Endothelial cell of umbilical vein (primary cell): ENCODE data around the gene CYP4F22. TPM values are rescaled to one million over a fixed set of nuclear protein-coding genes. Genes with fewer than 3 reads are reported as not detected.

Experiments
- BruUV-seq: library from RNA; stranded (reverse); fragments of 400-500 nt; replicated peaks from 2 replicates; lab custom pipeline; 2021; lab: Mats Ljungman, UMichigan
- CTCF ChIA-PET: fragments of 300-600, 350-600 bp; sonication (Branson Sonifier 250); formaldehyde crosslinking; loops from one replicate; lab custom pipeline; 2021; ENCODE audit warnings: antibody characterized with exemption, inconsistent platforms; lab: Charles Lee
- POLR2A ChIA-PET: fragments of 300-600, 350-600 bp; sonication (Branson Sonifier 250); formaldehyde crosslinking; loops from one replicate; lab custom pipeline; 2021; ENCODE audit warnings: antibody characterized with exemption, inconsistent platforms; lab: Charles Lee
- DNase-seq: peaks from one replicate; pipeline ENCODE4 v3.0.0-alpha.2; 2011; ENCODE audit warnings: low read depth, low spot score
- FAIRE-seq: peaks from 2 replicates; lab custom pipeline; 2011; peaks lifted over from hg19 to GRCh38; lab: Jason Lieb, UNC
- H2AFZ ChIP-seq: 2 replicates; pipeline ENCODE4 v1.6.0; 2012; ENCODE audit warnings: low read depth, low read length, control low read depth, inconsistent platforms
- H3K27ac ChIP-seq: 2 replicates; pipeline ENCODE4 v1.5.1; 2011; ENCODE audit warnings: low read depth, mild to moderate bottlenecking, control low read depth, low read length, moderate library complexity; ENCODE audit not compliant: insufficient read depth
- H3K27me3 ChIP-seq, 2 experiments: 2 replicates each; pipeline versions ENCODE4 v1.6.0 to v1.6.1; 2011; ENCODE audit warnings: low read length in 2 of 2, mixed read lengths in 1 of 2; ENCODE audit not compliant: control insufficient read depth in 2 of 2, insufficient read depth in 2 of 2
- H3K36me3 ChIP-seq, 2 experiments: 2 replicates in 1 of 2; 3 replicates in 1 of 2; pipeline ENCODE4 v1.5.1; 2011; ENCODE audit warnings: low read length in 2 of 2, mild to moderate bottlenecking in 1 of 2, moderate library complexity in 1 of 2; ENCODE audit not compliant: control insufficient read depth in 2 of 2, insufficient read depth in 2 of 2; ENCODE audit errors: extremely low read depth in 1 of 2
- H3K4me1 ChIP-seq: 3 replicates; pipeline ENCODE4 v1.5.1; 2011; ENCODE audit warnings: mild to moderate bottlenecking, low read length; ENCODE audit not compliant: control insufficient read depth, insufficient read depth; ENCODE audit errors: extremely low read depth
- H3K4me2 ChIP-seq: 2 replicates; pipeline ENCODE4 v1.6.1; 2011; ENCODE audit warnings: low read length, control low read depth, mixed read lengths; ENCODE audit not compliant: insufficient read depth
- H3K4me3 ChIP-seq, 3 experiments: fragments of 200-600 bp in 1 of 3; sonication (generic), shearing (Covaris generic) in 1 of 3; replicated peaks in 1 of 3; 2 replicates each; pipeline ENCODE4 v1.5.1; 2011 to 2016; ENCODE audit warnings: control low read depth in 3 of 3, low read length in 3 of 3, mild to moderate bottlenecking in 2 of 3, inconsistent platforms in 1 of 3, low read depth in 1 of 3, moderate library complexity in 1 of 3; ENCODE audit not compliant: insufficient read depth in 1 of 3
- H3K79me2 ChIP-seq: 2 replicates; pipeline ENCODE4 v1.6.0; 2012; ENCODE audit warnings: low read length, inconsistent platforms; ENCODE audit not compliant: control insufficient read depth, insufficient read depth
- H3K9ac ChIP-seq: replicated peaks from 2 replicates; pipeline ENCODE3; 2011; ENCODE audit warnings: low read length, control low read depth; ENCODE audit not compliant: insufficient read depth; ENCODE audit errors: extremely low read depth
- H3K9me1 ChIP-seq: replicated peaks from 3 replicates; pipeline ENCODE4 v1.6.0; 2011; ENCODE audit warnings: mild to moderate bottlenecking, low read length; ENCODE audit not compliant: control insufficient read depth, insufficient read depth; ENCODE audit errors: extremely low read depth
- H3K9me3 ChIP-seq: replicated peaks from 2 replicates; pipeline ENCODE4 v1.5.1; 2012; ENCODE audit warnings: low read length, inconsistent platforms; ENCODE audit not compliant: control insufficient read depth, insufficient read depth
- H4K20me1 ChIP-seq: replicated peaks from 2 replicates; pipeline ENCODE3; 2011; ENCODE audit warnings: mild to moderate bottlenecking, low read length; ENCODE audit not compliant: control insufficient read depth, insufficient read depth; ENCODE audit errors: extremely low read depth
- CTCF ChIP-seq, 2 donors: IDR thresholded peaks; 1 replicate in 1 of 2; 2 replicates in 1 of 2; pipeline ENCODE4 v1.5.1; 2011; ENCODE audit warnings: low read length in 2 of 2, mild to moderate bottlenecking in 2 of 2, moderate library complexity in 2 of 2, control low read depth in 1 of 2, inconsistent platforms in 1 of 2, low read depth in 1 of 2; ENCODE audit not compliant: insufficient read depth in 1 of 2; ENCODE audit errors: extremely low read depth in 1 of 2
- FOS ChIP-seq: IDR thresholded peaks from 2 replicates; pipeline ENCODE4 v1.6.1; 2011; ENCODE audit warnings: mild to moderate bottlenecking, low read length, moderate library complexity, borderline replicate concordance; ENCODE audit not compliant: insufficient read depth
- GATA2 ChIP-seq: IDR thresholded peaks from 2 replicates; pipeline ENCODE4 v1.7.0; 2011; ENCODE audit warnings: low read depth, mild to moderate bottlenecking, moderate library complexity, mixed read lengths, low read length; ENCODE audit not compliant: insufficient read length, insufficient read depth
- JUN ChIP-seq: IDR thresholded peaks from 2 replicates; pipeline ENCODE4 v1.6.1; 2011; ENCODE audit warnings: borderline replicate concordance, low read depth; ENCODE audit not compliant: insufficient read length, insufficient read depth
- MAX ChIP-seq: IDR thresholded peaks from 2 replicates; pipeline ENCODE4 v1.6.1; 2011; ENCODE audit not compliant: insufficient read depth, insufficient read length
- MYC ChIP-seq: IDR thresholded peaks from one replicate; pipeline ENCODE4 v1.6.1; 2011; ENCODE audit warnings: mild to moderate bottlenecking, low read depth, low read length
- dilution Hi-C: fragments of 300-500 bp; cut with MboI; formaldehyde crosslinking; loops from one replicate; pipeline ENCODE4 v1.15.0; 2019; ENCODE audit warnings: low sequenced_read_pairs; ENCODE audit not compliant: extremely low pct_ligation_motif_present
- intact Hi-C: fragments of 100-400 bp; cut with micrococcal nuclease; formaldehyde crosslinking; loops from one replicate; pipeline ENCODE4 v1.10.0; 2022
- polyA plus RNA-seq, 4 experiments: library from polyadenylated mRNA; depleted of rRNA in 3 of 4; stranded (reverse) in 3 of 4; unstranded in 1 of 4; fragments of >200 nt; gene quantifications; 2 replicates each; pipeline versions ENCODE4 v1.2.1 to v1.2.3, GENCODE V29; 2011 to 2012; ENCODE audit warnings: missing spikeins in 1 of 4
- total RNA-seq: library from RNA; stranded (reverse); gene quantifications from 2 replicates; pipeline ENCODE4 v1.2.3, GENCODE V29; 2021

The CYP4F22 gene
- total and polyA plus RNA-seq, 2 donors (not counting 3 experiments of a cell fraction or from before 2014, with no cell fraction given): not detected

GRCh38 chr19:15576526-15577156, 68.3 kb downstream of the CYP4F22 start:
- DNase-seq: no peak
- TF ChIP-seq JUN: no peak
- TF ChIP-seq MYC: no peak
- no peak for TF ChIP-seq FOS
- no peak for TF ChIP-seq MAX
- TF ChIP-seq GATA2: no peak
- TF ChIP-seq CTCF (IDR thresholded peaks at IDR 0.05; ENCODE audit: extremely low read depth in 1 of 2, insufficient read depth in 1 of 2, low read depth in 1 of 2, low read length in 2 of 2): no peak
- intact Hi-C loops: no loop called here

More at GRCh38 chr19:15576526-15577156, 68.3 kb downstream of the CYP4F22 start:
- Histone ChIP-seq H3K4me1 (no peaks in the 10 kb centered on the region), H3K4me3 (no peak overlapping the region), H3K9me1 (no peaks in the 10 kb centered on the region), H4K20me1 (no peaks in the 10 kb centered on the region), H3K79me2 (no peaks in the 10 kb centered on the region), H3K9ac (no peak overlapping the region), H3K27me3 (no peaks in the 10 kb centered on the region), H3K4me2 (no peak overlapping the region), H3K9me3 (no peaks in the 10 kb centered on the region), H2AFZ (no peak overlapping the region), H3K27ac (no peak overlapping the region), H3K36me3 (no peaks in the 10 kb centered on the region)
- no peak for FAIRE-seq
- POLR2A ChIA-PET: no interaction called here
- CTCF ChIA-PET: no interaction called here
- dilution Hi-C loops: no loop called here
- BruUV-seq: no TSS peak
